ENCODE results near the gene MBTPS1.

Gene MBTPS1

GRCh38 chr16:84015399-84015798 lies 101.3 kb downstream of the MBTPS1 start:
- no peaks in the 10 kb centered on the region for H3K36me3 Mint-ChIP-seq (ENCODE audit: insufficient read depth)
- H3K4me3 Mint-ChIP-seq, result no peak overlapping the region
- no peak for ATAC-seq (replicated peaks)
- H3K27ac Mint-ChIP-seq, result no peak overlapping the region
- peaks cover 0 to 45% of the 10 kb centered on the region in 2 donors for H3K27me3 Mint-ChIP-seq
- H3K9me3 Mint-ChIP-seq, result peaks cover 5 to 13% of the 10 kb centered on the region in 2 donors
- DNase-seq, result no peak
- H3K4me1 Mint-ChIP-seq (ENCODE audit: low read depth in 2 of 2), result peaks cover 6 to 9% of the 10 kb centered on the region in 2 donors

DNA sequence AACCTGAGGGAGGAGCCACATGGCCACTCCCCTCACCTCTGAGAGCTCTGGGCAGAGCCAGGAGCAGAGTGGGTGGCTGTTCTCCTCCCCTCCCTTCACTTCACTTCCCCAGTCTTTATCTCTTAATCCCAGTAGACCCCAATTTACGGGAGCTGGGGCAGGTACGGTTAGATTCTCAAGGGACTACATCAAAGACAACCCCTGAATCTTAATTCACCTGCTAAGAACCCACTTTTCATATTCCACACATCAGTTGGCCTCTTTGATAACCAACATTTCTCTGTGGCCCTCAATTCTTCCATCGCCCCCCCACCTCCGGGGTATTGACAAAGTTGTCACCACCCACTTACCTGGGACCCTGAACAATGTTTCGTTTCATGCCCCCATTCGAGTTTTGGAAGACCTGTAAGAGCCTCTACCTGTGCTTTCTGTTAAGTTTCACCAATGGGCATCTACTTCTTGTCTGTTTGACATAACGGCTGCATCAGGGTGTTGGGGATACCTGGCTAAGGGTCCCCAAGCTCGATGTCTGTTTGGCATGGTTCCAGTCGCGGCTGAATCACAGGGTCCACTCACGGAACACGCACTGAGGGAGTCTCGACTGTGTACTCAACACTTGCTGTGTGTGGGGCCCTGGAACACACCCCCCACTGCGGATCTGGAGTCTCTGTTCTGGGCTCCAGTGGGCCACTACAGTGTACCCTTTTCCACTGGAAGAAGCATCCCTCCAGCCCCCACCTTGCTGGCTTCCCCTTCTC lies 102.0 kb downstream of the MBTPS1 start:
- Mint-ChIP-seq H3K4me1 (ENCODE audit: low read depth in 2 of 2) (peaks cover 6 to 9% of the 10 kb centered on the region in 2 donors), H3K9me3 (peaks cover 5 to 13% of the 10 kb centered on the region in 2 donors), H3K36me3 (ENCODE audit: insufficient read depth) (no peaks in the 10 kb centered on the region), H3K27me3 (peaks cover 0 to 50% of the 10 kb centered on the region in 2 donors), H3K4me3 (peak overlapping the region in 1 of 2 donors; percentile 51), H3K27ac (no peak overlapping the region)
- ATAC-seq (replicated peaks) (no peak), DNase-seq (no peak)

GRCh38 chr16:84013787-84014569 lies 102.8 kb downstream of the MBTPS1 start:
- H3K4me1 Mint-ChIP-seq (ENCODE audit: low read depth in 2 of 2), result peaks cover 6 to 9% of the 10 kb centered on the region in 2 donors
- ATAC-seq (replicated peaks) (peak; percentile 59), DNase-seq (peak in 2 of 3 experiments; percentile 2 to 26)
- H3K27me3 Mint-ChIP-seq, result peaks cover 0 to 43% of the 10 kb centered on the region in 2 donors
- H3K27ac Mint-ChIP-seq, result no peak overlapping the region
- peaks cover 4 to 13% of the 10 kb centered on the region in 2 donors for H3K9me3 Mint-ChIP-seq
- H3K4me3 Mint-ChIP-seq, result peak overlapping the region in 1 of 2 donors; percentile 51
- H3K36me3 Mint-ChIP-seq (ENCODE audit: insufficient read depth), result no peaks in the 10 kb centered on the region

DNA sequence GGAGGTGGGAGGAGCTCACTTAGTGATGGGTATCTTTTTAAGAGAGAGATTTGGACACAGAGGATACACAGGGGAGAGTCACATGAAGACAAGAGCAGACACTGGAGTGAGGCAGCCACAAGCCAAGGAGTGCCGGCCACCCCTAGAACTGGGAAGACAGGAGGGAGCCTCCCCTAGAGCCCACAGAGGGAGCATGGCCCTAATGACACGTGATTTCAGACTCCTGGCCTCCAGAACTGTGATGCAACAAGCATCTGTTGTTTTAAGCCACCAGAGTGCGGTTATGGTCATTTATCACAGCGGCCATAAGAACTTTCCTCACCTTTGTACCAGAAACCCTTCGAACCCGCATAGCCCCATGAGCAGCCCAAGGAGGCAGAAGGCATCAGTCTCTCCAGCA lies 107.5 kb downstream of the MBTPS1 start:
- H3K36me3 Mint-ChIP-seq (ENCODE audit: insufficient read depth), result no peaks in the 10 kb centered on the region
- no peak overlapping the region for H3K27ac Mint-ChIP-seq
- no peak overlapping the region for H3K4me3 Mint-ChIP-seq
- DNase-seq (no peak), ATAC-seq (replicated peaks) (no peak)
- peaks cover 0 to 60% of the 10 kb centered on the region in 2 donors for H3K27me3 Mint-ChIP-seq
- peaks cover 0 to under 1% of the 10 kb centered on the region in 2 donors for H3K9me3 Mint-ChIP-seq
- H3K4me1 Mint-ChIP-seq (ENCODE audit: low read depth in 2 of 2), result peaks cover 2 to 4% of the 10 kb centered on the region in 2 donors

- DNase-seq (no peak), ATAC-seq (replicated peaks) (no peak)
- no peak overlapping the region for H3K4me3 Mint-ChIP-seq
- no peaks in the 10 kb centered on the region for H3K9me3 Mint-ChIP-seq
- peaks cover 4% of the 10 kb centered on the region for H3K36me3 Mint-ChIP-seq (ENCODE audit: insufficient read depth)
- no peaks in the 10 kb centered on the region for H3K4me1 Mint-ChIP-seq (ENCODE audit: low read depth in 2 of 2)
- H3K27me3 Mint-ChIP-seq, result peaks cover 3 to 68% of the 10 kb centered on the region in 2 donors
- no peak overlapping the region for H3K27ac Mint-ChIP-seq
Measured at GRCh38 chr16:84007965-84008364, 108.8 kb downstream of the MBTPS1 start.

GRCh38 chr16:84007520-84007919 lies 109.2 kb downstream of the MBTPS1 start:
- no peak overlapping the region for H3K27ac Mint-ChIP-seq
- no peak for DNase-seq
- H3K4me3 Mint-ChIP-seq, result no peak overlapping the region
- peaks cover 4% of the 10 kb centered on the region for H3K36me3 Mint-ChIP-seq (ENCODE audit: insufficient read depth)
- ATAC-seq (replicated peaks), result no peak
- H3K4me1 Mint-ChIP-seq (ENCODE audit: low read depth in 2 of 2), result no peaks in the 10 kb centered on the region
- no peaks in the 10 kb centered on the region for H3K9me3 Mint-ChIP-seq
- H3K27me3 Mint-ChIP-seq, result peaks cover 8 to 71% of the 10 kb centered on the region in 2 donors

- H3K9me3 Mint-ChIP-seq, result no peaks in the 10 kb centered on the region
- H3K4me3 Mint-ChIP-seq, result no peak overlapping the region
Measured at GRCh38 chr16:84005391-84005790, 111.4 kb downstream of the MBTPS1 start.

GRCh38 chr16:84004442-84004841 lies 112.3 kb downstream of the MBTPS1 start:
- Mint-ChIP-seq H3K4me3 (no peak overlapping the region), H3K4me1 (ENCODE audit: low read depth in 2 of 2) (no peaks in the 10 kb centered on the region), H3K9me3 (no peaks in the 10 kb centered on the region), H3K36me3 (ENCODE audit: insufficient read depth) (peaks cover 4% of the 10 kb centered on the region), H3K27ac (no peak overlapping the region), H3K27me3 (peaks cover 24 to 71% of the 10 kb centered on the region in 2 donors)
- DNase-seq (no peak), ATAC-seq (replicated peaks) (no peak)

More at GRCh38 chr16:84005391-84005790, 111.4 kb downstream of the MBTPS1 start:
- H3K27ac Mint-ChIP-seq, result no peak overlapping the region
- peaks cover 20 to 68% of the 10 kb centered on the region in 2 donors for H3K27me3 Mint-ChIP-seq
- DNase-seq (no peak), ATAC-seq (replicated peaks) (no peak)
- no peaks in the 10 kb centered on the region for H3K4me1 Mint-ChIP-seq (ENCODE audit: low read depth in 2 of 2)
- H3K36me3 Mint-ChIP-seq (ENCODE audit: insufficient read depth), result peaks cover 4% of the 10 kb centered on the region
